HG02870 (cell line): ENCODE results near the gene ZNF620.
A peak's percentile ranks its signal among the peaks of the same experiment; 100 is the strongest.
"Not testable (repeated sequence)": the region's sequence is repeated elsewhere in the genome, so short reads cannot be mapped to it uniquely, and the experiment has no call there.

Source experiments
- ATAC-seq: cut with Tn5 transposase; IDR thresholded peaks from one replicate; pipeline ENCODE4 v1.9.1; 2021; ENCODE audit warnings: mild to moderate bottlenecking, moderate library complexity; ENCODE audit not compliant: unreplicated experiment

Gene ZNF620

DNA sequence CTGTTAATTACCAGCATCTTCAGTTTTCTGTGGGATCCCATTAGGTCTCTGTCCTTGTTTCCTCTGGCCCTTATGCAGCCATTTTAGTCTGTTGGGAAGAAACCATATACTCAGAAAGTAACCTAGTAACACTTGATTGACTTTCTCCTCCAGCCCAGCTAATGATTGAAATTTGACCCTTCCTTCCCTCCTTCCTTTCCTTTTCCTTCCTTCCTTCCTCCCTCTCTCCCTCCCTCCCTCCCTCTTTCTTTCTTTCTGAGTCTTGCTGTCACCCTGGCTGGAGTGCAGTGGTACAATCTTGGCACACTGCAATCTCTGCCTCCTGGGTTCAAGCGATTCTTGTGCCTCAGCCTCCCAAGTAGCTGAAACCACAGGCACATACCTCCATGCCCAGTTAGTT, 5.9 kb upstream of the ZNF620 start:
- ATAC-seq = no peak

DNA sequence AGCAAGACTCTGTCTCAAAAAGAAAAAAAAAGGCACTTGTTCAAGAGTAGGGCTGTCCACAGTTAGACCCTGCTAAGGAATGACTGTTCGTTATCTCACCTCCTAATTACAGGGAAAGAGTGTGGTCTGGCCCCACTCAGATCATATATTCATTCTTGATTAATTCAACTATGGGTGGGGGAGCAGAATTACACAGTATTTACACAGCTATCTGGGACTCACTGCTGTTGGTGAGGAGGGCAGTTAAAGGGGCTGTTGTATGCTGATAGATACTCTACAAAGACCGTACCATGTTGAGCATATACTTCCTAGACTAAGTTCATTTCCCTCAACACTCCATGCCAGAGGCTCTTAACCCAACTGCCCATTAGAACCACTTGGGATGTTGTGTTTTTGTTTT, 3.8 kb upstream of the ZNF620 start:
- no peak for ATAC-seq

DNA sequence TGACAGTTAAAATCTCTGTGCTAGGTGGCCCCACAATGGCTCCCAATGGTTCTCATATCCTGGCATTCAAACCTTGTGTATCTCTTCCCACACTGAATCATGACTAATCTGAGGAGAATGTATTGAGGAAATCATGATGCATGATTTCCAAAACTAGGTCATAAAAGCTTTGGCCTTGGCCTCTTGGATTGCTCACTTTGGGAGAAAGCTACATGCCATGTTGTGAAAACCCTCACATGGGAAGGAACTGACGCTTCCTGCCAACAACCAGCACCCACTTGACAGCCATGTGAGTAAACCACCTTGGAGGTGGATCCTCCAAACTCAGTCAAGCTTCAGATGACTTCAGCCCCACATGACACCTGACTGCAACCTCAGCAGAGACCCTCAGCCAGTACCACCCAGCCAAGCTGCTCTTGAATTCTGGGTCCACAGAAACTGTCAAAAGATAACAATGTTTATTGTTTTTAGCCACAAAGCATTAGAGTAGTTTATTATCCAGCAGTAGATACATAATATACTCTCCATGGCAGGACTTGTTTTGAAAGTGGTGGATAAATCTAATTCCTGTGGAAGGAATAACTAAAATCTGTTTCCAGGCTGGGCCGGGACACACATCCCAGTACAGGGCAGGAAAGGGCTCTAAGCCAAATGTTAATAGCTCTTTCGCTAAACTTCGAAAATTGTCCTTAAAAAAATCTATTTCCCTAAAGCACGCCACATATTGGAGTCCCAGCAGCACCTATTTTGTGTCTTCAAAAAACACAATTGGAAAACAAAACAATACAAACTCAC, 1.0 kb upstream of the ZNF620 start:
- no peak for ATAC-seq

DNA sequence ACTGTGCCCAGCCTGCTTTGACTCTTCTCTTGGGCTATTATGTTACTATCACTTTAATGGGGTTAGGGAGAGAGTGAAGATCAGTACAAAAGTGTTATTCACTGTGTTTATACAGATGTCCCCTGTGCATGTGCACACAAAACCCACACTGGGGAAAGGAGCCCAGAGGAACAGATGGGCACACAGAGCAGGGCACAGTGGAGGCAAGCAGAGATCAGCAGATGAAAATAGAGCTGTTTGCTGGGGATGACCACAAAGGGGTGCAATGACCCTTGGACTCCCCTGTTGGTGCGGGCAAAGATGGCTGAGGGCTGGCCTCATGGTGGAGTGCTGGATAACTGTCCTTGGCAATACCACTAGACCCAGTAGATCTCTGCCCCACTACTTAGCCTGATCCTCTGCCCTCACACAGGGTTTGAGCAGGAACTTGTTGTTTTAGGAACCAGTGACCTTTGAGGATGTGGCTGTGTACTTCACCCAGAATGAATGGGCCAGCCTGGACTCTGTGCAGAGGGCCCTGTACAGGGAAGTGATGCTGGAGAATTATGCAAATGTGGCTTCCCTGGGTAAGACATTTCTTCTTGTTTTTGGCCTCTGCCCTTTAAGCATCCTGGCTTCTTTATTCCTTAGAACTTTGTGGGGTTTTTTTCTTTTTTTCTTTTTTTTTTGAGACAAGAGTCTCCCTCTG, 5.3 kb downstream of the ZNF620 start:
- no peak for ATAC-seq

DNA sequence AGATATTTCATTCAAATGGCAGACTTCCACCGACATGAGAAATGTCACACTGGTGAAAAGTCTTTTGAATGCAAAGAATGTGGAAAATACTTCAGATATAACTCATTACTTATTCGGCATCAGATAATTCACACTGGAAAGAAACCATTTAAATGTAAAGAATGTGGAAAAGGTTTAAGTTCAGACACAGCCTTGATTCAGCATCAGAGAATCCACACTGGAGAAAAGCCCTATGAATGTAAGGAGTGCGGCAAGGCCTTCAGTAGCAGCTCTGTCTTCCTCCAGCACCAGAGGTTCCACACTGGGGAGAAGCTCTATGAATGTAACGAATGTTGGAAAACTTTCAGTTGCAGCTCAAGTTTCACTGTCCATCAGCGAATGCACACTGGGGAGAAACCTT, 10.4 kb downstream of the ZNF620 start:
- no peak for ATAC-seq

DNA sequence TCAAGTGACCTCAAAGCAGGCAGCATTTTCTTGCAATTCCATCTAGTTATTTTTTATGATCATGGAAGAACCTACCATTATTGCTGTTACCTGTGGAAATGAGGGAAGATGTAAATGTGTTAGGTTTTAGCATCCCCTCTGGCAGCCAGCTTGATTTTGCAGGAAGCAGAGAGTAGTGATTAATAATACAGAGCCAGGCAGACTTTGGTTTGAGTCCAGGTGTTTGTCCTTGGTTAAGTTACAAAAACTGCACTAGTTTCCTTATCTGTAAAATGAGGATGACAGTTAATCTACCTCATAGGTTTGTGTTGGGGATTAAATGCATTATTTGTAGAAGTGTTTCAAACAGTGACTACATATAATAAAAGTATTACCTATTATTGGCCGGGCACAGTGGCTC, 12.2 kb downstream of the ZNF620 start:
- no peak for ATAC-seq

DNA sequence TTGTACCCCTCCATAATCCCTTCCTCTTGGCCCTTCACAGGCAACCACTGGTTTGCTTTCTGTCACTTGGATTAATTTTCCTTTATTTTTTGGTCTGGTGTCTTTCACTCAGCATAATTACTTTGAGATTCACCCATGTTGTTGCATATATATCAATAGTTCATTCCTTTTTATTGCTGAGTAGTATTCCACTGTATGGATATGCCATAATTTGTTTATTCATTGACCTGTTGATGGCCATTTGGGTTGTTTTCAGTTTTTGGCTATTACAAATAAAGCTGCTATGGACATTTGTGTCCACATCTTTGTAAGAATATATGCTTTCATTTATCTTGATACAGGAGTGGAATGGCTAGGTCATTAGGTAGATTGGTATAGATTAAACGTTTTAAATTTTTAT, 13.0 kb downstream of the ZNF620 start:
- no peak for ATAC-seq

DNA sequence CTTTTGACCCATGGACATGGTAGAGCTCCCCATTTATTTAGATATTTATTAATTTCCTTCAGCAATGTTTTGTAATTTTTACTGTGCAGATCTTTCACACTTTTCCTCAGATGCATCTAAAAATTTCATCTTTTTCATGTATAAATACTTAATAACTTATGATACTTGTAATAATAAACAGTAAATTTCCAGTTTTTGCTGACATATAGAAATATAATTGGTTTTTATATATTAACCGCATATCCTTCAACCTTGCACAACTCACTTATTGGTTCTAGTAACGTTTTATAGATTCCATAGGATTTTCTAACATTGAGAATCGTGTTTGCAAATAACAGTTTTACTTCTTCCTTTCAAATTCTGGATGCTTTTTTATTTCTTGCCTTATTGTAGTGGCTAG, 15.4 kb downstream of the ZNF620 start:
- ATAC-seq = no peak

DNA sequence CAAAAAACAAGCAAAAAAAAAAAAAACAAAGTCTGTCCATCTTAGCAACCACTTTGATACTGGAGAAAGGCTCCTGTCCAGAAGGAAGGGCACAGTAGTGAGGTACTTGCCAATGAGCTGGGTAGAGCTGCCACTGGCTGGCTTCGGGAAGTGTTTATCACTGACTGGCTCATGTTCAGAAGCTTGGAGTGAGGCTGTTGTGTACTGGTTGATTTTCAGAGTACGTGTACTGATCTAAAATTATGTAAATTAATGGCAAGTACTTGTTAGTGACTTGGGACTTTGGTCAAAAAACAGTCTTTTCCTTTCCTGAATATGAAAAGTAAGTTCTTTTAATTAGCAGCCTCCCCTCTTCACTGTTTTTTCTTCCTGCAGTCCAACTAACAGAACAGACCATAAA, 17.9 kb downstream of the ZNF620 start:
- no peak for ATAC-seq

DNA sequence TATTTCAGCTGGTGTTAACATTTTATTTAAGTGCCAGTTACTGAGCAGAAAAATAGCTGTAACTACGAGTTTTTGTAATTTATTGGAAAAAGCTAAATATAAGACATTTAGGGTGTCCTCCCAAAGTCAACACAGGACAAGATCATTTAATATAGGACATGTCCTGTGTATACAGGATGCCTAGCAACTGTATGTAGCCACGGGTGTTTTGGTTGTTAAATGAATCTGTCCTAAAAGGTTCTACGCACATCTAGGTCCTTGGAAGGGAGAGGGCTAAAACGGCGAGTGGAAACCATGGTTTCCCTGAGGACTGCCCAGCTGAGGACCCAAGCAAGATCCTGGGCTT, 18.4 kb downstream of the ZNF620 start:
- ATAC-seq = peak; percentile 24

DNA sequence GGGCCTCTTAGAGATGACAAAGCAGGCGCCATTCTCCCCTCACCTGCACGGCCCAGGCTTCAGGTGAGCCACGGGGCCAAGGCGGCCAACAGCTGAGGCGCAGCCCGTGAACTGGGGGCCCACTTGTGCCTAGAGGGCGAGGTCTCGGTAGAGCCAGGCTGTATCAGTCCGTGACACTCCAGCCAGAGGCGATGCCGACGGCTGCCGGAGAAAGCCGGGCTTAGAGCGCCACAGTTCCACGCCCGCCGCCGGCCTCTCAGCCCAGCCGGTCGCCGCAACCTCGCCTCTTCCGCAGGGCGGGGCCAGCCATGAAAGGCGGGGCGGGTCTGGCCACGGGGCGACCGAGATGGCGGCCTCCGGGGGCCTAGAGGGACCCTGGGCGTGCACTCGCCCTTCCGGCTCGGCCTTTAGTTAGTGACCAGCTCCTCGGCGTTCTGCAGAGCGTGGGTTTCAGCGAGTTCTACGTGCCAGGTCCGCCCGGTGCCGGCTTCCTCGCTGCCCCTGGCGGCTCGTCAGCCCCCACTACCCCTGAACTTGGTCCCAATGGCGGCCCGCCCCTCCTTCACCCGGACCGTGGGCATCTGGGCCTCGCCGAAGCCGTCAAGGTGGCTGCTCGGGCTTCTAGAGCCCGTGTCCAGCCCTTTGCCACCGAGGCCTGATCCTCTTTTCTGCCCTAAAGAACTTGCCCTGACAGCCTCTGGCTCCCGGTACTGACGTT, 18.9 kb downstream of the ZNF620 start, which contains the start of gene ZNF621:
Gene ZNF621 (plus strand): TSS at position 393 of the 718 bp plus-strand sequence. CDS start 881 bp downstream, outside the sequence.
- ATAC-seq = peak; percentile 95

DNA sequence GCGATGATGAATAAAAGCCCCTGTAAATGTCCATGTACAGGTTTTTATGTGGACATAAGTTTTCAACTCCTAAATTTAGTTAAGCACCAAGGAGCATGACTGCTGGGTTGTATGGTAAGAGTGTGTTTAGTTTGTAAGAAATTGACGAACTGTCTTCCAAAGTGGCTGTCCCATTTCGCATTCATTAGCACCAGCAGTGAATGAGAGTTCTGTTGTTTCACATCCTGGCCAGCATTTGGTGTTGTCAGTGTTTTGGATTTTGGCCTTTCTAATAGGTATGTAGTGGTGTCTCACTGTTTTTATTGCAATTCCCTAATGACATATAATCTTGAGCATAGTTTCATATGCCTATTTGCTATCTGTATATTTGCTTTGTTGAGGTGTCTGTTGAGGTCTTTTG, 22.6 kb downstream of the ZNF620 start:
- ATAC-seq = no peak

DNA sequence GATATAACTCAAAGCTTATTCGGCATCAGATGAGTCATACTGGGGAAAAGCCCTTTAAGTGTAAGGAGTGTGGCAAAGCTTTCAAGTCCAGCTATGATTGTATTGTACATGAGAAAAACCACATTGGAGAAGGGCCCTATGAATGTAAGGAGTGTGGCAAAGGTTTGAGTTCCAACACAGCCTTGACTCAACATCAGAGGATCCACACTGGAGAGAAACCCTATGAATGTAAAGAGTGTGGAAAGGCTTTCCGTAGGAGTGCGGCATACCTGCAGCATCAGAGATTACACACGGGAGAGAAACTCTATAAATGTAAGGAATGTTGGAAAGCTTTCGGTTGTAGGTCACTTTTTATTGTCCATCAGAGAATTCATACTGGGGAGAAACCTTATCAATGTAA, 26.4 kb downstream of the ZNF620 start:
- ATAC-seq = no peak

DNA sequence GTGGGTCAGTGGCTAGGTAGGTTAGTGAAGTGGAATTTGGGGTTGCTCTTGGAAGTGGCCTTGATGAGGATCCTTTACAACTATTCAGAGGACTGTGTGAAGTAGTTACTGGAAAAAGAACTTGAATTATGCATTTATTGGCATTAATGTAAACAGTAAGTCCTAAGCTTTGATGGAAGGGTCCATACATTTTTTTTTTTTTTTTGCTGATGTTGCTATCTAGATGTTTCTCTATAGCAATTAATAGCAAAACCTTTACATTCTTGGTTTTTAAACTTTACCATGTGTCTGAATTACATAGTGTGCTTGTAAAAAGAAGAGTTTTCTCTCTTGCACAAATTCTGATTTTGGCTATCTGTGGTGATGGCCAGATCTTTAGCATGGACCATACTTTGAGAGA, 28.4 kb downstream of the ZNF620 start:
- no peak for ATAC-seq

DNA sequence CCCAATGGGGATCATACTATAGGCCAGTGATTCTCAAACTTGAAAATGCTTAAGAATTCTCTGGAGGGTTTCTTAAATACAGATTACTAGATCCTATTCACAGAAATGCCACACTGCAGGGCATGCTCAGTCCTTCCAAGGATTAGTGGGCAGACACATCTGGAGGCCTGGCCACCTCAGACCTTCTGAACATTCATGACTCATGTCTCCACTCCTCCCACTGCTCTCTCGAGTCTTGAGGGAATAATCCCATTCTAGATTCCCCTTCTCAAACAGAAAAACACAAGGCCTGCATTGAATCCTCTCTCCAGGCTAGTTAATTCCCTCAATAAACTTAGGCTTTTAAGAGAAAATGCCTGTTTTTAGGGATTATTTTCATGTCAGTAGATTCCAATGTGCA, 41.0 kb downstream of the ZNF620 start:
- ATAC-seq = no peak

DNA sequence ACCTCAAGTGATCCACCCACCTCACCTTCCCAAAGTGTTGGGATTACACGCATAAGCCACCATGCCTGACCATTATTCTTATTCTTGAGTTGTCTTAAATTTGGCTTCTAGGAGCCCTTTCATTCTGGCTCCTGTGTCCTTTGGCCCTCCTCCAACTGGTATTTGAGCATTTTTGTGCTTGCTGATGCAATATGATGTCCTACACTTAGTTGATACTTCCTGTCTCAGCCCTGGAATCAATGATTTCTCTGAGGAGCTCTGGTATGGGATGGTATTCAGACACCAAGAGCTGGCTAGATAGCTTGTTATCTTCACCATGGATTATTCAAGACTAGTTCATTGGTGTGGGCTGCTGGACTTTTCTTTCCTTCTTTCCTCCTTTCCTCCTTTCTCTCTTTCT, 44.3 kb downstream of the ZNF620 start:
- ATAC-seq = no peak

DNA sequence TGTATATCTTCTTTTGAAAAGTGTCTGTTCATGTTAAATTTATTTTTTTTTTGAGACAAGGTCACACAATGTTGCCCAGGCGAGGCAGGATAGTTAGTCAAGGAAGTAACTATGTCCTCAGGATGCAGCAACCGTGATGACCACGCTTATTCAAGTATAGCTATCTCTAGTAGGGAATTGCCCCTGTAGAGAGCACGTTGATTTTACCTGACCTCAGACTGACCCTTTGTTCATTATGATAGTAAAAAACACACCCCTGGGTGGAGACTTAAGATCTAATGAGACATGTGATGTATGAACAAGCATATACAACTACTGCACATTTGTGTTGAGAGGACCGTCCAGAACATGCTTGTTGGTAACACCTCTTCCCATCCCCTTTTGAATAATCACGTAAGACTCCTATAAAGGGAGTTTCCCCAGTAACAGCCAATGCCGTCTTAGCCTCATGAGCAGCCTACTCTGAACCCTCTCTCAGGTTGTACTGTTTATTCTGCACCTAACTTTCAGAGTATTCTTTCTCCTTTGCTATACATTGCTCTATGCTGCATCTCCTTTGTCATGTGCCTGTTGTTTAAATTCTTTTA, 51.8 kb downstream of the ZNF620 start:
- ATAC-seq = peak; percentile 75

DNA sequence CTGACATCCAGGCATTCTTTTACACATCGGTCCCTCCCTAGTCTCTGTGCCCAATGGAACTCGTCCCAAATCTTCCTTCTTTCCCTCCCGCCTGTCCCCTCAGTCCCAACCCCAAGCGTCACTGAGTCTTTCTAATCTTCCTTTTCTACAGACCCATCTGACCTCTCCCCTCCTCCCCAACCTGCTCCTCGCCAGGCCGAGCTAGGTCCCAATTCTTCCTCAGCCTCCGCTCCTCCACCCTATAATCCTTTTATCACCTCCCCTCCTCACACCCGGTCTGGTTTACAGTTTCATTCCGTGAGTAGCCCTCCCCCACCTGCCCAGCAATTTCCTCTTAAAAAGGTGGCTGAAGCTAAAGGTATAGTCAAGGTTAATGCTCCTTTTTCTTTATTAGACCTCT, 56.6 kb downstream of the ZNF620 start:
- ATAC-seq = not testable (repeated sequence)

DNA sequence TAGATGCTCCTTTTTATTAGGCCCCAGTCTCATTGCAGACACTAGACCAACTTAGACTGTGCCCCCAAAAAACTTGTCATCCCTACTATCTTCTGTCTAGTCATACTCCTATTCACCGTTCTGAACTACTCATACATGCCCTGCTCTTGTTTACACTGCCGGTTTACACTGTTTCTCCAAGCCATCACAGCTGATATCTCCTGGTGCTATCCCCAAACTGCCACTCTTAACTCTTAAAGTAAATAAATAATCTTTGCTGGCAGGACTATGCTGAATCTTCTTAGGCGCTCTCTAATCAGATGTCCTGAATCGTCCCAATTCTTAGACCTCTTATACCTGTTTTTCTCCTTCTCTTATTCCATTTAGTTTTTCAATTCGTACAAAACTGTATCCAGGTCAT, 59.8 kb downstream of the ZNF620 start:
- ATAC-seq = not testable (repeated sequence)

DNA sequence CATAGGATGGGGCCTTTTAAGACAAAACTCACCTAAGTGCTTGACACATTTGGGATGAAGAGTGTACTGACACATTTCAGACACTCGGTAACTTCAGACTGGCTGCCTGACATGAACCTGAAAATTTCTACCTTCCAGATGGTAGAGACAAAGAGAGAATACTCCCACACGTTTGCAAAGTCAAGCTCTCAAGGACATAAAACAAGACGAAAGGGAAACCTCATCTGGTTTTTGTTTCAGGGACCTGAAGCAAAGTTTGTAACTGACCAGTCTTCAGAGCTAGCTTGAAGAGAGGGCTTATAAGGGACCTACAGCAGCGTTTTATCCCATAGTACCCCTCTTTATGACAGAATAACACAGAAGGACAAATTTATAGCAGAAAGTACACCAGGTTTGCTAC, 60.9 kb downstream of the ZNF620 start:
- ATAC-seq = no peak
